Activated B cell treated with CpG ODN at 0.5 μM for 24 hours (primary cell): ENCODE data around the gene C17orf50. TPM values are rescaled to one million over a fixed set of nuclear protein-coding genes. Genes with fewer than 3 reads are reported as not detected.

Experiments
- ATAC-seq: fragments of 200-7000 bp; cut with Tn5 transposase; one replicate; pipeline ENCODE4 v1.10.0; 2021; ENCODE audit warnings: low read depth, mild to moderate bottlenecking, moderate library complexity
- CTCF ChIA-PET: fragments of 350-600 bp; sonication (Branson Sonifier 250); formaldehyde crosslinking; loops from one replicate; lab custom pipeline; 2021; ENCODE audit warnings: antibody characterized with exemption; lab: Charles Lee
- POLR2A ChIA-PET: fragments of 350-600 bp; sonication (Branson Sonifier 250); formaldehyde crosslinking; loops from one replicate; lab custom pipeline; 2021; ENCODE audit warnings: antibody characterized with exemption; lab: Charles Lee
- DNase-seq: peaks from one replicate; pipeline ENCODE4 v3.0.0; 2022
- H3K27ac Mint-ChIP-seq: one replicate; pipeline ENCODE4 v1.8.0; 2020; ENCODE audit warnings: mixed read lengths
- H3K27me3 Mint-ChIP-seq: one replicate; pipeline ENCODE4 v1.8.0; 2021; ENCODE audit warnings: mixed read lengths
- H3K36me3 Mint-ChIP-seq: one replicate; pipeline ENCODE4 v1.8.0; 2021; ENCODE audit warnings: low read depth, mixed read lengths
- H3K4me1 Mint-ChIP-seq: one replicate; pipeline ENCODE4 v1.8.0; 2021; ENCODE audit warnings: mixed read lengths
- H3K4me3 Mint-ChIP-seq: one replicate; pipeline ENCODE4 v1.8.0; 2020; ENCODE audit warnings: mild to moderate bottlenecking, mixed read lengths
- H3K9me3 Mint-ChIP-seq: one replicate; pipeline ENCODE4 v1.8.0; 2020; ENCODE audit warnings: mixed read lengths
- intact Hi-C: fragments of 100-400 bp; cut with micrococcal nuclease; formaldehyde crosslinking; loops from one replicate; pipeline ENCODE4 v1.15.1; 2024
- total RNA-seq: library from RNA; stranded (reverse); gene quantifications from 2 replicates; pipeline ENCODE4 v1.2.3, GENCODE V29; 2022
- TF ChIP-seq, protein P1 (sequence below): fragments of 200-600 bp; IDR thresholded peaks from one replicate; pipeline ENCODE4 v1.8.0; 2022; ENCODE audit warnings: antibody characterized with exemption, mild to moderate bottlenecking

C17orf50 gene
- total RNA-seq, 1 donor from 2014 or later: not detected

DNA sequence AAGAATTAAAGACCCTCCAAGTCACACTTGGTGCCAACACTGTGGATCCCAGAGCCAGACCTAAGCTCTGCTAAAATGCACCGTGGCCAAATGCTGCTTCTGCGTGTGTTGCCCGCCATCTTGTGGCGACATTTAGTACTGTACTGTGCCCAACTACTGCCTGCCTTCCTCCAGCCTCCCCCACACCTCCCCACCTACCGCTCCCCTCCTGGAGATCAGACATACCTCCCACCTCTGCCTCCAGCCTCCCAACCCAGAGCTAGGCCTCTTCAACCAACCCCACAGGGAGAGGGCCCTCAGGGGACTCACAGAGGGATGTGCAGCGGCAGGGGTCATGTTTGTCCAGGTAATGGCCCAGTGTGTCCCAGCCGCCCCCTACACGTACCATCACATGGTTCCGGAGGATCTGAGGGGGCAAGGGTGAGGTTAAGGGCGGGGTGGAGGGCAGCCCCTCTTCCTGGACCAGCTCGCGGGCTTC, 13.1 kb upstream of the C17orf50 start:
- Mint-ChIP-seq H3K9me3 (no peaks in the 10 kb centered on the region), H3K27ac (no peak overlapping the region), H3K4me3 (no peak overlapping the region), H3K36me3 (no peaks in the 10 kb centered on the region), H3K4me1 (peaks cover 6% of the 10 kb centered on the region), H3K27me3 (peaks cover 35% of the 10 kb centered on the region)
- ChIA-PET CTCF (interaction anchor here (0.6 to 4.0 kb wide), 25 partner anchors 9 to 1547 kb away, joined by 3 to 51 read pairs (median 4); partner anchors contain the start of genes C17orf50, RASL10B and TAF15), POLR2A (interaction anchor here (1.3 kb wide), 1 partner anchor 62 kb away, joined by 7 read pairs; the partner anchor contains the start of gene TAF15)
- peak; percentile 97 for ATAC-seq
- TF ChIP-seq, protein P1, sequence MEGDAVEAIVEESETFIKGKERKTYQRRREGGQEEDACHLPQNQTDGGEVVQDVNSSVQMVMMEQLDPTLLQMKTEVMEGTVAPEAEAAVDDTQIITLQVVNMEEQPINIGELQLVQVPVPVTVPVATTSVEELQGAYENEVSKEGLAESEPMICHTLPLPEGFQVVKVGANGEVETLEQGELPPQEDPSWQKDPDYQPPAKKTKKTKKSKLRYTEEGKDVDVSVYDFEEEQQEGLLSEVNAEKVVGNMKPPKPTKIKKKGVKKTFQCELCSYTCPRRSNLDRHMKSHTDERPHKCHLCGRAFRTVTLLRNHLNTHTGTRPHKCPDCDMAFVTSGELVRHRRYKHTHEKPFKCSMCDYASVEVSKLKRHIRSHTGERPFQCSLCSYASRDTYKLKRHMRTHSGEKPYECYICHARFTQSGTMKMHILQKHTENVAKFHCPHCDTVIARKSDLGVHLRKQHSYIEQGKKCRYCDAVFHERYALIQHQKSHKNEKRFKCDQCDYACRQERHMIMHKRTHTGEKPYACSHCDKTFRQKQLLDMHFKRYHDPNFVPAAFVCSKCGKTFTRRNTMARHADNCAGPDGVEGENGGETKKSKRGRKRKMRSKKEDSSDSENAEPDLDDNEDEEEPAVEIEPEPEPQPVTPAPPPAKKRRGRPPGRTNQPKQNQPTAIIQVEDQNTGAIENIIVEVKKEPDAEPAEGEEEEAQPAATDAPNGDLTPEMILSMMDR: no peak
- intact Hi-C loops: loop anchor here (1.0 to 10.0 kb wide), 4 partner anchors 134 to 1203 kb away; no protein-coding TSS in a partner anchor
- DNase-seq: peak; percentile 64

DNA sequence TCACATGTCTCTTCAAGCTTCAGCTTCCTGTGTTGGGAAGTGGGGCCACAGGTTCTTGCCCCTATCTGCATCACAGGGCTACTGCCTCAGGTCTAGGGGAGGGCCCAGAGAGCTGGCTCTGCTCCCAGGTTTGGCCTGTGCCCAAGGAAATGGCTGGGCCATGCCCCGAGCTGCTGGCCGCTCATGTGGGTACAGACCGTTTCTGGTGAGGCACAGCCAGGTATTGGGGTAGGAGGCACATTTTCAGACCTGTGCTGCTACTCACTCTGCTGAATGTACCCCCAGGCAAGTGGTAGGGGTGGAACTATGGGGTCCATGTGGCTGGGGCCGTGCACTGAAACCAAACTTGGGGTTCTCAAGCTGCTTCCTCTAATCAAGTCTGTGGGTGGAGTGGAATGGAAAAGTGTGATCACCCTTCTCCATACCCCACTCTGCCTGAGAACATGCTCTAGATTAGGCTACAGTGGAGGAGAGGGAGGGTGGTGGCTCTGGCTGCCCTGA, 12.3 kb upstream of the C17orf50 start:
- CTCF ChIA-PET: interaction anchor here (1.4 to 4.0 kb wide), 5 partner anchors 13 to 436 kb away, joined by 3 to 51 read pairs (median 6); no protein-coding TSS in a partner anchor
- Mint-ChIP-seq H3K9me3 (no peaks in the 10 kb centered on the region), H3K4me3 (no peak overlapping the region), H3K27me3 (peaks cover 41% of the 10 kb centered on the region), H3K4me1 (peaks cover 6% of the 10 kb centered on the region), H3K27ac (no peak overlapping the region), H3K36me3 (no peaks in the 10 kb centered on the region)
- POLR2A ChIA-PET: no interaction called here
- intact Hi-C loops: loop anchor here (10.0 kb wide), 1 partner anchor 1204 kb away; no protein-coding TSS in a partner anchor
- no peak for ATAC-seq
- TF ChIP-seq, protein P1: no peak
- DNase-seq: no peak

DNA sequence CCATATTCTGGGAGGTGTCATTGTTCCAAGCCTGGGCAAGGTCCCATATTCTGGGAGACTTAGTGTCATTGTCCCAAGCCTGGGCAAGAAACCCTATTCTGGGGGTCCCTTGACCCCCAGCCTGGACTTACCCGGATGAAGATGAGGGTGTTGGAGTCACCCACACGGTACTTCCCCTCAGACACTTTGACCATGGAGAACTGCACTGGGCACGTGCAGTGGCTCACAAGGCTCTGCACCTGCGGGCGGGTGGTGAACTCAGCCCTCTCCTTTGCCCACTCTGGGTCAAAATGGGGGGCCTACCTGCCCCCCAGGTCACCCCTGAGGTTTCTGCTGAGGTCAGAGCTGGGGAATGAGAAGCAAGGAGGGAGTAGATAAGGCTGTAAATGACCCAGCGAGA, 11.7 kb upstream of the C17orf50 start:
- H3K27me3 Mint-ChIP-seq: peaks cover 42% of the 10 kb centered on the region
- TF ChIP-seq, protein P1: no peak
- POLR2A ChIA-PET: no interaction called here
- no peaks in the 10 kb centered on the region for H3K36me3 Mint-ChIP-seq
- DNase-seq (no peak), ATAC-seq (no peak)
- no peaks in the 10 kb centered on the region for H3K9me3 Mint-ChIP-seq
- intact Hi-C loops: loop anchor here (10.0 kb wide), 1 partner anchor 1204 kb away; no protein-coding TSS in a partner anchor
- H3K4me3 Mint-ChIP-seq: no peak overlapping the region
- CTCF ChIA-PET: interaction anchor here (0.8 to 4.0 kb wide), 4 partner anchors 14 to 137 kb away, joined by 3 to 51 read pairs (median 8); partner anchors contain the start of gene TAF15
- no peak overlapping the region for H3K27ac Mint-ChIP-seq
- H3K4me1 Mint-ChIP-seq: peaks cover 6% of the 10 kb centered on the region

DNA sequence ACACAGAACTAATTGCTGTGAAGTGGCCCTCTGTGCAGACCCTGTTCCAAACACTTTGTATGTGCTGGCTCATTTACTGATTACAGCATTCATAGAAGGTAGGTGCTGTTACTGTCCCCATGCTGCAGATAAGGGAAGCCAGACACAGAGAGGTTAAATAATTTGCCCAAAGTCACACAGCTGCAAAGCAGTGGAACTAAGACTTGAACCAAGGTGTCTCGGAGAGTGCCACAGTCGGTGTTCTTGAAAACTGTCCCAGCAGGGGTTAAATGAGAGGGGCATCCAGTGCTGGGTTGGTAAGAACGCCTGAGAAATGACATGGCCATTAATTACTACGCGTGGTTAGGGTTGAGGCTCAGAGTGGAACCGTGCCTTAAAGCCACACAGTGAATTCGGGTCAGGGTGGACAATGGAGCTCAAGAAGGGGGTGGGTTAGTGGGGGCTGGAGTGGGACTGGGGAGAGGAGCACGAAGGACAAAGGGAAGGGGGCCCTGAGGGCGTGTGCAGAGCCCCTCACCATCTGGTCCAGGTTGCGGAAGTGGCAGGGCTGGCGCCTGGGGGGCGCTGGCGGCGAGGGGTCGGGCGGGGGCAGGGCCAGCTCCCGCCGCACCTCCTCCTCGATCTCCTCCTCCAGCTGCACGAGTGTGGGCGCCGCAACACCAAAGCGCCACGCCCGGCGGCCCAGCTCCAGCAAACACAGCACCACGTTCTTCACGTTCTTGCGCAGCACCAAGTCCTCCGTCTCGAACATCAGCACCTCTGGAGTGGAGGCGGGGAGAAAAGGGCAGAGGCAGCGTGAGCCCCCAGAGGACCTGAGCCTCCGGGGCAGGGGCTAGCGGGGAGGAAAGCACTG, 10.9 kb upstream of the C17orf50 start:
- no peak overlapping the region for H3K27ac Mint-ChIP-seq
- peaks cover 42% of the 10 kb centered on the region for H3K27me3 Mint-ChIP-seq
- ChIA-PET CTCF (interaction anchor here (0.6 to 4.0 kb wide), 4 partner anchors 14 to 870 kb away, joined by 3 to 51 read pairs (median 4); partner anchors contain the start of gene TAF15), POLR2A (interaction anchor here (0.6 kb wide), 1 partner anchor 210 kb away, joined by 3 read pairs; no protein-coding TSS in a partner anchor)
- H3K36me3 Mint-ChIP-seq: no peaks in the 10 kb centered on the region
- peaks cover 6% of the 10 kb centered on the region for H3K4me1 Mint-ChIP-seq
- H3K9me3 Mint-ChIP-seq: no peaks in the 10 kb centered on the region
- no peak for ATAC-seq
- no peak overlapping the region for H3K4me3 Mint-ChIP-seq
- TF ChIP-seq, protein P1: no peak
- DNase-seq: no peak
- intact Hi-C loops: loop anchor here (10.0 kb wide), 1 partner anchor 1205 kb away; no protein-coding TSS in a partner anchor
